NCI-H1092 (cell line): Measurements from ENCODE around the gene ZNF407.

ENCODE experiments used
- DNase-seq: peaks from one replicate; lab custom pipeline; 2025; lab: John Stamatoyannopoulos, UW

ZNF407 gene

DNA sequence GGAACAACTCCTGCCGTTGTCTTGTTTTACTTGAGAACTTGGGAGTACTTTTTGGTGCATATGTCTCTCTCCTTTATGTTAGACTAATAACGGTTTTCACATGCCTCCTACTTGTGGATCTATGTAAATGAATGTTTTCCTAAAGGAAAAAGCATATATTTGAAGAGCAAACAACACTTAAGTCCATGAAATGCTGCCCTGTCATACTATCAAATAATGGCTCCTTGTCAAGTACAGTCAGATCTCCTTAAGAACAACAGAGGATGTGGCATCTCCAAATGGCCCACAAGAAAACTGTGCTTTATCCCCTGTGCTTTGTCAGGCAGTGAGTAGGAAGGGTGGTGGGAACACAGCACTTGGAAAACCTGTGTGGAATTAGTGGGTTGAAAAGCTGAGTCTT lies 413.0 kb downstream of the ZNF407 start:
- no peak for DNase-seq

DNA sequence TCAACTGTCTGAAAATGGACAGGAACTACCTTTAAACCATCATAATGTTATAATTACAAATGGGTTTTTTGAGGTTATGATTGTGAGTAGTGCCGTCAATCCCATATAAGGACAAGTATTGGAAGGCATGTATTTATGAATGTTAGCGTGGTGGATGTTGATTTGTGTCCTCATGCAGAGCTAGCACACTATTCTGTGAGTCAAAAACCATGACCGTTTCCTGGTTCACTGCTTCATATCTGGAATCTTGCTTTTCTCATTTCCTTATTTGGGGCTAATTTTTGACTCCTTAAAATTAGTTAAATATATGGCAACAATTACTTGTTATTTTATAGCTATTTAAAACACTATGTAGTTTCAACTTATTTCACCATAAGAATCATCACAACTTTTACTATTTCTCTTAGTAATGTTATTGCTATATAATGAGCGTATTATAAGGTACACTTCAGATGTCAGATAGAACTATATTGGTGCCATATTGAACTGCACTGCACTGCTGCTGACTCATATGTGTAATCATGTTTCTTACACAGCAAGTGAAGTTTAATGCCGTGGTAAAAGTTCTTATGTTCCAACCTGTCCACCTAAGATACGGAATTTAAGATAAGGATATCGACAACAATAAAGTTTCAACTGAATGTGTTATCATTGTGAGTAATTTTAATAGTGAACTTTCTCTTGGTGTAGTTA lies 418.5 kb downstream of the ZNF407 start:
- no peak for DNase-seq

DNA sequence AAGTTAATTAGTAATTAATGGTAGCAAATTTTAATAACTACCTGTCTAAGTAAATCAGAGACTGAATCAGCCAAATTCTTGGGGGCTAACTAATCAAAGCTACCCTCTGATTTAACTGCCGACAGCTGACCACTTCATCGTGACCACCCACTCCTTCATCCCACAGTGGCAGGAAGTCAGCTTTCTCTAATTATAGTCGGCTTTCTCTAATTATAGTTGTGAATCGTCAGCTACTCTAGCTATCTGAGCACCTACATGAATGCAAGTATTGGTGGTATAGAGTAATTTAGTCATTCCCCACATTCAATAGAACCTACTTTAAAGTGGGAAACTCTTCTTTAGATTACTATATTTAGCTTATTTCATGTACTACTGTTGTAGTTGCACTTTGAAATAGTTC lies 425.8 kb downstream of the ZNF407 start:
- no peak for DNase-seq

DNA sequence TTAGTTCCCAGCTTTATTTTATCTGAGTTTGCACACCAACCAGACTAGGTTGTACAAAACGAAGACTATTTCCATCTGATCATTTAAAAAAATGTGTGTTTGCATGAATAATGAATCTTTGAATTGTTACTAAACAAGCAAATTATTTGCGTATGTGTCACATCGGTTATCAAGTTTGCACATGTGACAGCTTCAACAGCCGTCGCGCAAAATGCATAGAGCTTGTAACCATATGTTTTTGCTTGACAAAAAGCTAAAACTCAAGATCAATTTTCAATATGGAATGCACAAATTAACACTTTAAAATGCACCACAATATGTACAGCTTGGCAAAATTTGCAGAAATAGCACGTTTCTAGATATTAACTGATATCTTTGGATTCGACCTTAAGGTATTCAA lies 427.2 kb downstream of the ZNF407 start:
- no peak for DNase-seq

DNA sequence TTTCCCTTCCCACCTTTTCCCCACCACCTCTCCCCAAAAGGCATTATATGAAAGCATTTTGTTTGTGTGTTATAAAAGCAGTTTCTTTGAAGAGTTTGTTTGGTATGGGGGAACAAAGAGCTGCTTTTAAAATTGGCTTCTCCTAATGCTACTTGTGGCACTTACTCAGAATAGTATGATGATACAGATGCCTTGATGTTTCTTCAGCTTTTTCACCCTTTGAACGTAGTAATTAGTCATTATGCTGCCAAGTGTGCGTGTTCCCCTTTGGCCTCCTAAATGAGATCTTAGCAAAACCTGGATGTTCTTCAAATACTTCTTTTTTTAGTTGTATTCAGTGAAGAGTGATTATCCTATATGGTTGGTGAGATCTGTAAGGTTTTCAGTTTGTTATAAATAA lies 427.9 kb downstream of the ZNF407 start:
- no peak for DNase-seq

DNA sequence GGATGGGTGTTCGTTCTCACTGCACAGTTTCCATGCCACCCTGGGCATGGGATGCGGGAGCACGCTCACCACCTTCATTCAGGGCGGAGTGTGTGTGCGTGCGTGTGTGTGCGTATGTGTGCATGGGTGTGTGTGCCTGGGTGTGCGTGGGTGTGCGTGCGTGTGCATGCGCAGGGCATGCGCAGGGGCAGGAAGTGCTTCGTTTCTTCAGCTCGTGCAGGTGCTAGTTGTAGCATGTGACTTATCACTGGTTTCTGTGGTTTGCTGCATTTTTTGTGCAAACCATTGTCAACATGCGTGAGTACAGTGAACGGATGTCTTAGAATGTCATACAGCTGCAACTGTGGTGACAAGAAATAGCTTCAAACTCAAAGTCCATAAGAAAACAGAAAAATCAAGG lies 431.8 kb downstream of the ZNF407 start:
- no peak for DNase-seq

DNA sequence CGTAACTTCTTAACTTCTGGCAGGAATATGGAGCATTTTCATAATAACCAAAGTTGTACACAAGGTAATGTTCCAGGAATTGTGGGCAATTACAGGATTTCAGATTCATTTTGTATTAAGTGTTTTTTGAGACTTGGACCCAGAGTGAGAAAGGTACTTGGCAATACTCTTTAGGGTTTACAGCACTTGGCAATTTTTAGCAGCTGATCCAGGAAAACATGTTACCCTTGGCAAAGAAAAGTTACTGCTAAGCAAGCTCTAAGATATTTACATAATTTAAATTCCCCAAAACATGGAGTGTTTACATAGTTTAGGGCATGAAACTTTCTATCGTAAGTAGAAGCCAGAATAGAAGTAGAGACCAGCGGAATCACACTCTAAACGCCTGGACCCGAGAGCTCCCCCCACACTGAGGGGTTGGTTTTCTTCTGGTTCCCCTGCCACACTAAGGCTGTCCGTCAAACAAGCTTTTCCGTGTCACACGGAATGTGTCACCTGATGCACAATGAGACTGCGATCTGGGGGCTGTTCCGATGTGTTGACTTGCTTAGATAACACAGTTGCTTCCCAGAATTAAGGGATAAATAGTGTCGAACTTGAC lies 434.1 kb downstream of the ZNF407 start:
- no peak for DNase-seq

DNA sequence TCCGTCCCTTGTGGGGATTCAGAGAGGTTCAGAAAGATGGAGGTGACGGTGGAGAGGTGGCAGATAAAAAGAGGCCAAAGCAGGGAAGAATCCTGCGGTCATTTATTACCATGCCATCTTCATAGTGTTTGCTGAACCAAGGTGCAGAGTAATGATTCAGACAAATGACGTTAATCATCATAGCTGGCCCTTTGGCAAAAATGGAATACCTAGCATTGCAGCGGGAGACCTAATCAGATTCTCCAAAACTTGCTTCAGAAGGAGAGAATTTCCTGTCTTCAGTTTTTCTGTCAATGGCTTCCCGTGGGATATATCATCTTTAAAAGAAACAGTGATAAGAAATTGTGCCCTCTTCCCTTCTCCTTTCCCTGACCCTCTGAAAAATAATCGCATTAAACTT lies 435.8 kb downstream of the ZNF407 start:
- DNase-seq, result no peak

DNA sequence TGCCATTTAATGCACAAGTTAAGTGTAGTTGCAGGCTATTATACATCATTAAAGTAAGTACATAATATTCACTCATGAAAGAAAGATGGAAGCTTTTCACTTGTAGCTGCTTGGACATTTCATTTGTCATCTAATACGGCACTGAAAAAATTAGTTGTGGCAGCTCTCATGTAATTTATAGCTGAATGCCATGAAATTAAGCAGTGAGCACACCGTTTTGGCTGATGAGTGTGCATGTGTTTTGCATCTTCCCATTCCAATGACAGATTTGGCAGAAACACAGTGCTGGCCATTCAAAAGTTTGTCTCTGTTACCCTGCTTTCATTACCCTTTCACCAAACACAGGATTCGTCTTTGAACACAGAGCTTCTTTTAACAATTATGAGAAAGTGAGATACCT lies 437.3 kb downstream of the ZNF407 start:
- DNase-seq, result no peak

DNA sequence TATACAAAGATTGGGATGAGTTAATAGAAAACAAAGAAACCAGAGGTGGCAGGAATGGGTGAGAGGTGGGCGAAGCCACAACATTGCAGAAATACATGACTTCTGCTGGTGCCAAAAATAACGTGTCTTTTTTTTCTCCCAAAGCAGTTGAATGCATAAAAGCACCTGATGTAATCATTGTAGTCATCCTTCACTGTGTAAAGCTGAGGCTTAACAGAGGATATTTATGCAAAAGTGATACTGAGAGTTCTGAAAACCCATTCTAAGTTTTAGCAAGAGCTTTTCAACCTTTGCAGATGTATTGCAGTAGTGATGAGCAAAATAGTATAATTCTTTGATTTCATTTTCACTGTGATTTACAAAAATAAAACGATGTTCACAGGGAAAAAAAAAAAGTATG lies 438.3 kb downstream of the ZNF407 start:
- DNase-seq, result no peak

DNA sequence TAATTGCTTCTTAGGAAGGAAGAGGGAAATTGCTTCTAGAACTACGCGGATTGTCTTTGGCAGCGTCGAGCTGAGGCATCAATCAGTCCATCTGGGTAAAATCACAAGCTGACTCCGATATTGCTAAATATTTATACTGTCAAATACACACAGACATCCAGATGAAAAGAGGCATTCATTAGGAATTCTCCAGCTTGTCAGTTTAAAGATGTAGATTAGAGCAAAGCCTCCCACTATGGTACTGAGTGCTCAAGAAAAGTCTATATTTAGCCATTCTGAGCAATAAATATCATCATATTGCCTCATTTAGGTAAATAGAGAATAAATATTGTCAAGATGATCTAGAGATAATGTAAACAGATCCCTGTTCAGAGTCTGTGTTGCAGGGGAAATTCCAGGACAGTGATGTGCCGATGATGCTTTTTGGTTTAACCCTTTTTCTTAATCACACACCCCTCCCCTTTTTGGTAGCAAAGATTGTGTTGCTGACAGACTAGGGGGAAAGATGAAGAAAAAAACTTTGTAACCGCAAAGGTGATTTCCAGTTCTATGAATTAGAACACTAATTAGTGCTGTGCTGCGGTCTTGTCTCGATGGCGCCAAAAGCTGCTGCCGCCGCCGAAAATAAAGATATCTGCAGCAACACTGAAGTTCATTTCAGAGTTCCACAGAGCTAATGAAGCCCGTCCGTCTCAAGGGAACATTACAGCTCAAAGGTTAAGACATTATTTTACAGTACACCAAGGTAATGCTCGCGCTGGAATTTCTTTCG lies 439.4 kb downstream of the ZNF407 start:
- no peak for DNase-seq

DNA sequence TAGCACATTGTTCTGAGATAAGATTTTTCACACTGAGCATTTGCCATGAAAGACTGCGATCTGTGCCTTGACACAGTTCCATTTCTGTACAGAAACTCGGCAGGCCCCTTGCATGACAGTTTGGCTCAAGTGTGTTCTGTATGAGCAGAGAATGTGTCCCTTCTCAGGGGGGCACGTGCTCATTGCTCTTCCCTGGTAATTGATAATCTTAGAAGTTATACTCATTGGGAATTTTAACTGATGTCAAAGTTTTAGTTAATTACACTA lies 440.0 kb downstream of the ZNF407 start:
- no peak for DNase-seq

DNA sequence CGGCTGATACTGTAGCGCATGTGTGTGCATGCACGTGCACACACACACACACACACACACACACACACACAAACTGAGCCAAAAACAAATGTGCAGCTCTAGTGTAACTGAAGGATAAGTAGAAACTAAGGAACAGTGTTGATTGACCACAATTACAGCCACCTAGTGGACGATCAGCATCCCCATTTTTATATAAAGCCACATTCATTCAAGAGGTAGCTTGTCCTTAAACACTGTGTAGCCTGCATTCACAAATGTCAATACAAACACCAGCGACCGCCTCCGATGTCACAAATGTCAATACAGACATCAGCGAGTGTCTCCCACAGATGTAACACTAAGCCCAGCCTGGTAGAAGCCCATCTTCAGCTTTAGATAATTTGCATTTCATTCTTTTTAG lies 443.9 kb downstream of the ZNF407 start:
- no peak for DNase-seq

DNA sequence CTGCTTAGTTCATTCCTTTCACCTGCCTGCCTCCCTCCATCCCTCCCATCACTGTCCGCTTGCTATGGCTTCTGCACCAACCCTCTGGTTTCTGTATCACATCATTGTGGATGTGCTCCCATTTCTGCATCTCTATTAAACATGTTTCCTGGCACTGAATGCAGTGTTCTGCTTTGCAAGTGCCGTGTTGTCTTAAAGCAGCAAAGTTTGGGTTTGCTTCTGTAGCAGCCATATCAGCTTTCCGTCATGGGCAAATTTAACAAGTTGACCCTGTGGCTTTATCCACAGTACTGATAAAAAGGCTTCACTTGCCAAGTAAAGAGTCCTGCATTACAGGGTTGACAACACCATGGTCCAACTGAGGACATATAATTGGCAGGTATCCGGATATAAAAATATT lies 445.8 kb downstream of the ZNF407 start:
- no peak for DNase-seq

DNA sequence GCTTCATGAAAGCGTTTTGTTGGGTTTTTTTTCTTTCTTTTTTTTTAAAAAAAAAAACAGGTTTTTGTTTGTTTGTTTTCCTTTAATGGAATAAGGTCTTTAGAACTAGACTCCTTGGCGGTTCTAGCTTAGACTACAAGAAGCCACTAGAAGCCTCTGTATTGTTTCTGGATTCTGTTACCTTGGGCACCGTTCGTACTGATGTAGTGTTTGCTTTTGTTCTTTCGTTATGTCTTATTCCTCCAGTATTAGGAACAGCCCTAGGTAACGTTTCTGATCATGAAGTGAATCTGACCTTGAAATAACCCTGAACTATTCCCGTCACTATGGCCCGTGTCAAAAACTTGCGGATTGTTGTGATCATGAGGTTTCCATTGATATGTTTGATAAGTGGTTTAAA lies 446.6 kb downstream of the ZNF407 start:
- DNase-seq, result no peak

DNA sequence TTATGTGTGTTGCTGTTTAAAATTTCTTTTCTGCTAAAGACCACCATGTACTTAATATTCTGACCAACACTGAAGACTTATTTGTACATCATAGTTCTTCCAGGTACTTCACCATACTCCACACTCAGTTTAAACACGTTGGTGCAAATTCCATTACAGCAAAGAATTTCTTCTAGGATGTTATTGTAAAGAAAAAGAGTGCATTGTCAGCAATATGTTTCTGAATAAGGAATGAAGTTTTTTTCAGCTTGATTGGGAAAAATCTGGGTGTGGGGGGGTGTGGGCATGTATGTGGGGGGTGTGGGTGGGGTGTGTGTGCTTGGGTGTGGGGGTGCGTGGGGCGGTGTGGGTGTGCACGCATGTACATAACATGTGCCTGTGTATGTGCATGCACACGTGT lies 447.1 kb downstream of the ZNF407 start:
- no peak for DNase-seq

DNA sequence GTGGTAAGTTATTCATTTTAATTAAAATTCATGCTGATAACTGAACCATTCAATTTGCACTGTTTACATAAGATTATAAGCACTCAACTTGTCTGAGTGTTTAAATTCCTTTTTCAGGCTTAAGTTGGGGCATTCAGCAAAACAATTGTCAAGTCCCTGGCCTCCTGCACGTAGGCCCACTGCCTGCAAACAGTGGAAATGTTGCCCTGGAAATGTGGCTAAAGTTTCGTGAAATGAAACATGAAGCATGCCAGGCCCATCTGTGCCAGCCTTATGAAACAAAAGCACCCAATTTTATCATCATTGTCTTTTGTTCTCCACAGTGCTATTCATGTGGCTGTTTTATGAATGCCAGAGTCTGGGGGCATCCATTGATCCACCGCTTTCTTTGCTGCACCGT lies 447.6 kb downstream of the ZNF407 start:
- no peak for DNase-seq

DNA sequence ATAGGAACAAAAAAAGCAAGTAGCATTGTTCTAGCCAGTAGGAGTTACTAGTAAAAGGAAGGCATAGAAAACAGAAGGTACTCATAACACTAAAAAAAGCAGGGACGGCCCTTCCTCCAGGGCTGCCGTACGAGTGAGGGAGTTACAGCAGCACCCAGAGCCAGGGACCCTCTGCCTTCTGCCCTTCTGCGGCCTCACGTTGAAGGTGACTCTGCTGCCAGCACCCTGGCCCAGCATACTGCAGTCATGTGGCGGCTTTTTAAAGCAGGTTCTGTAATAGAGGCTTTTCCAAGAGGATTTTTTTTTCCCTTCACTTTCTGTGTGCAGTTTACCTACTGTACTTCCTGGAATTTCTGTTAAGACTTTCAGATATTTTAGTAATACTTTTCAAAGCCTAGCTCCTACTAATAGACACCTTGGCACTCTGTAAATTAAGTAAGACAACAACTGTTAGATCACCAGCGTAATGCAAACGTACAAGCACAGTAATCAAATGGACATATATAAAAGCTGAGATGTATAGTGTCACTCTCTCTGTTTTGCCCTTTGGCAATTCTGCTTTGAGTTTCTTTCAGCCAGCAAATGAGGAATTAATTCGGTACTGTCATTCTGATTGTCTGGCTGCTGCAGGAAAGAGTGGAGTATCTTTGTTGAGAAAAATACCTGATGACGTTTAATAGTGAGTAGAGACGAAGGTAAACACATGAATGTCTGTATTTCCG lies 449.7 kb downstream of the ZNF407 start:
- DNase-seq, result peak; percentile 29

DNA sequence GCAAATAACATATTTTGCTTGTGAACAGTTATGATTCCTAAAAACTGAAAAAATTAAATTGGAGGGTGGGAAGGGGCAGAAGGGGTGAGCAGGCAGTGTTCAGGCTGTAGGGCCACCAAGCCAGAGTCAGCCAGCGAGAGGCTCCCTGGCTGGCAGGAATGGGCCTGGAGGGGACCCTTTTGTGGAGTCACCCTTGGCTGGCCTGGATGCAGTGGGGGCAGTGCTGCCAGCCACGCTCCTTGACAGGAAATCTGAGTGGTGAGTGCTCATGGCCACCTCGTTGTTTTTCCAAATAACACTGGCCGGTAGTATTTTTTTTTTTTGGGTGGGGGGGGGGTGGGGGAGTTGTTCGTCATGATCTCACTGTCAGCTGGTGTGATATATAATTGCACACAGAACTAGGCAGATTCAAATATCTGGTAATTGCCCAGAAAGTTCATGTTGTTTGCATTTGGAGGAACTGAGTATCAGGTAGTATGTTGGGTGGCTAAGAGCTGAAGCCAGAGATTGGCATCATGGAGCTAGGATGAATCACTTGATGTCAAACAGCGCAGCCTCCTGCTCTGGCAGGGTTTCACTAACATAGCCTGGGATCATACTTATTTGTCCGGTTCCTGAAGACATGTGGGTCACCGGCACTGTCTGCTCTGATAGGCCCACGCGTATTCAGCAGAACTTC lies 451.2 kb downstream of the ZNF407 start:
- no peak for DNase-seq

DNA sequence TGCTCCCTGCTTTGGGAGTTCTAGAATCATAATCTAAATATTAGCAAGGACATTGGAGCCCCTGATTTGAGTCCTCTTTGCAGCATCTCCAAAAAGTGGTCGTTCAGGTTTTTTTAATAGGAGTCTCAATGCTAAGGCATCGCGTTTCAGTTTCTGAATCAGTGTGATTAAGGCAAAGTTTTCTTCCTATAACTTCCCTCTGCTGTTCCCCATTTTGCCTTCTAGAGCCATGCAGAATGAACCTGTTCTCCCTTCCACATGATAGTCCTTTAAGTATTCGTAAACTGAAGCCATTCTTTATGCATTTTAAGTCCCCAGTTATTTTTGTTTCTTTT lies 451.8 kb downstream of the ZNF407 start:
- DNase-seq, result no peak

DNA sequence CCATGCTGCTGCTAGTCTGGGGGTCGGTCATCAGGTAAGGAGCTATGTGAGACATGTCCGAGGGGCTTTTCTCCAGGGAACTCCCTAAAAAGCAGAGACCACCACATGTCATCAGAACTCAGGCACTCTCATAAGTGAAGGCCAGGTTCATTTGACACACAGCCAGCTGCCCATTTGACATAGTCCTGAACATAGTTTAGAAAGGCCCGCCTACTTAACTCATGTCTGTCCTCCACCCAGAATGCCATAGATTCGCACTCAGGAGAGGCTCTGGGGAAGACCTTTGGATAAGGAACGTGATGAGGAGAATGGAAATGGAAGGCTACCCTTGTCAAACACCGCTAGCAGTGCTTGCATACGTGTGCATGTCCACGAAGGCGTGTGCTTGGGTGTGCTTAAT lies 454.1 kb downstream of the ZNF407 start:
- no peak for DNase-seq

DNA sequence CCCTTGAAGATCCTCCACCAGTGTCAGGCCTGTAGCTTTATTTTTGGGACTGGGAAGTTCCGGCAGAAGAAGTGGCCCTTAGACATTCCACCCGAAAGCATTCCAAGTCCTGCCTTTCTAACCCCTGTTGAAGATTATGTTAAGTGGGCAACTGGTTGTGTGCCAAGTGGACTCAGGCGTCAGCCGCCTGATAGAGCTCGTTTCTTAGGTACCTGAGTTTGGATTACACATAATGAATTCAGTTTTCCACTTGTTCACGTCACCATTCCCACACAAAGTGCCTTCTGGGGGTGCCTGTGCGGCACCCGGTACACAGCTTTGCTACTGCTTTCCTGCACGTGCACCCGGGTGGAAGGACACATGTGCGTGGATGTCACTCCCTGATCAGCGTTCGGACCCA lies 454.8 kb downstream of the ZNF407 start:
- DNase-seq, result peak; percentile 51
